ENCODE measurements around the gene ARPC5L. TPM values are rescaled to one million over a fixed set of nuclear protein-coding genes. Genes with fewer than 3 reads are reported as not detected.

Gene ARPC5L
- total and polyA plus RNA-seq, 2 of the 13 experiments (the other 11 are each of a cell fraction or from before 2014, with no cell fraction given): 29.9 to 33.8 TPM

GRCh38 chr9:124852829-124853531 lies 8.9 kb upstream of the ARPC5L start, which contains the start of gene WDR38 (continued):
- TF ChIP-seq KDM5A (IDR thresholded peaks at IDR 0.05; ENCODE audit: borderline replicate concordance, low read length): peak; percentile 84
- TF ChIP-seq, protein P1, sequence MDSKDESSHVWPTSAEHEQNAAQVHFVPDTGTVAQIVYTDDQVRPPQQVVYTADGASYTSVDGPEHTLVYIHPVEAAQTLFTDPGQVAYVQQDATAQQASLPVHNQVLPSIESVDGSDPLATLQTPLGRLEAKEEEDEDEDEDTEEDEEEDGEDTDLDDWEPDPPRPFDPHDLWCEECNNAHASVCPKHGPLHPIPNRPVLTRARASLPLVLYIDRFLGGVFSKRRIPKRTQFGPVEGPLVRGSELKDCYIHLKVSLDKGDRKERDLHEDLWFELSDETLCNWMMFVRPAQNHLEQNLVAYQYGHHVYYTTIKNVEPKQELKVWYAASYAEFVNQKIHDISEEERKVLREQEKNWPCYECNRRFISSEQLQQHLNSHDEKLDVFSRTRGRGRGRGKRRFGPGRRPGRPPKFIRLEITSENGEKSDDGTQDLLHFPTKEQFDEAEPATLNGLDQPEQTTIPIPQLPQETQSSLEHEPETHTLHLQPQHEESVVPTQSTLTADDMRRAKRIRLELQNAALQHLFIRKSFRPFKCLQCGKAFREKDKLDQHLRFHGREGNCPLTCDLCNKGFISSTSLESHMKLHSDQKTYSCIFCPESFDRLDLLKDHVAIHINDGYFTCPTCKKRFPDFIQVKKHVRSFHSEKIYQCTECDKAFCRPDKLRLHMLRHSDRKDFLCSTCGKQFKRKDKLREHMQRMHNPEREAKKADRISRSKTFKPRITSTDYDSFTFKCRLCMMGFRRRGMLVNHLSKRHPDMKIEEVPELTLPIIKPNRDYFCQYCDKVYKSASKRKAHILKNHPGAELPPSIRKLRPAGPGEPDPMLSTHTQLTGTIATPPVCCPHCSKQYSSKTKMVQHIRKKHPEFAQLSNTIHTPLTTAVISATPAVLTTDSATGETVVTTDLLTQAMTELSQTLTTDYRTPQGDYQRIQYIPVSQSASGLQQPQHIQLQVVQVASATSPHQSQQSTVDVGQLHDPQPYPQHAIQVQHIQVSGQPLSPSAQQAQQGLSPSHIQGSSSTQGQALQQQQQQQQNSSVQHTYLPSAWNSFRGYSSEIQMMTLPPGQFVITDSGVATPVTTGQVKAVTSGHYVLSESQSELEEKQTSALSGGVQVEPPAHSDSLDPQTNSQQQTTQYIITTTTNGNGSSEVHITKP (CRISPR knock-in tag; IDR thresholded peaks at IDR 0.05; ENCODE audit: low read depth): peak; percentile 29; the same call in 1 of the 2 replicates
- 0 out of 2 replicates have a peak, but pooled peaks have one; percentile 58 for TF ChIP-seq NRL (CRISPR knock-in tag; IDR thresholded peaks at IDR 0.05; ENCODE audit: borderline replicate concordance)
- peak; percentile 73 for TF ChIP-seq SAP130 (CRISPR knock-in tag; IDR thresholded peaks at IDR 0.05; ENCODE audit: low read depth)
- no peak for TF ChIP-seq HCFC1 (IDR thresholded peaks at IDR 0.05; ENCODE audit: low read depth, low read length)
- no peak for TF ChIP-seq ZFP62 (CRISPR knock-in tag; IDR thresholded peaks at IDR 0.05)
- 0 out of 2 replicates have a peak, but pooled peaks have one; percentile 63 for TF ChIP-seq WIZ (CRISPR knock-in tag; IDR thresholded peaks at IDR 0.05)
- peak; percentile 39; the same call in 1 of the 2 replicates for TF ChIP-seq YEATS2 (CRISPR knock-in tag; IDR thresholded peaks at IDR 0.05; ENCODE audit: borderline replicate concordance)
- TF ChIP-seq ZFY (CRISPR knock-in tag; IDR thresholded peaks at IDR 0.05): peak; percentile 48; the same call in 1 of the 2 replicates
- peak; percentile 48; the same call in 1 of the 2 replicates for TF ChIP-seq IKZF5 (CRISPR knock-in tag; IDR thresholded peaks at IDR 0.05)
- TF ChIP-seq ZBTB20 (CRISPR knock-in tag; IDR thresholded peaks at IDR 0.05; ENCODE audit: borderline replicate concordance, low read depth): no peak
- TF ChIP-seq ZNF564 (CRISPR knock-in tag; IDR thresholded peaks at IDR 0.05): 0 out of 2 replicates have a peak, but pooled peaks have one; percentile 33
- peak; percentile 65; the same call in 1 of the 2 replicates for TF ChIP-seq MYC (CRISPR knock-in tag; IDR thresholded peaks at IDR 0.05; ENCODE audit: borderline replicate concordance)
- TF ChIP-seq CTCF (CRISPR knock-in tag; IDR thresholded peaks at IDR 0.05): peak; percentile 96
- TF ChIP-seq SMAD1 (CRISPR knock-in tag; IDR thresholded peaks at IDR 0.05; ENCODE audit: borderline replicate concordance, low read depth): peak; percentile 64; the same call in 1 of the 2 replicates
- TF ChIP-seq THAP7 (CRISPR knock-in tag; IDR thresholded peaks at IDR 0.05): 0 out of 2 replicates have a peak, but pooled peaks have one; percentile 26
- 0 out of 2 replicates have a peak, but pooled peaks have one; percentile 32 for TF ChIP-seq ZNF547 (CRISPR knock-in tag; IDR thresholded peaks at IDR 0.05)
- peak; percentile 26; the same call in 1 of the 2 replicates for TF ChIP-seq TBP (CRISPR knock-in tag; IDR thresholded peaks at IDR 0.05)
